Muscle layer of colon (tissue), 2 donors: ENCODE measurements around the gene PIGN.

Experiments
- H3K27ac ChIP-seq: one replicate; pipeline ENCODE4 v1.7.0; 2013; ENCODE audit warnings: low read depth, mild to moderate bottlenecking, low read length, moderate library complexity
- H3K27me3 ChIP-seq, 2 donors: one replicate each; pipeline ENCODE4 v1.7.0; 2013; ENCODE audit warnings: low read length in 2 of 2, mild to moderate bottlenecking in 2 of 2; ENCODE audit not compliant: insufficient read depth in 2 of 2, control insufficient read depth in 1 of 2
- H3K36me3 ChIP-seq: one replicate; pipeline ENCODE4 v1.7.0; 2013; ENCODE audit warnings: mild to moderate bottlenecking, low read length; ENCODE audit not compliant: insufficient read depth
- H3K4me1 ChIP-seq: one replicate; pipeline ENCODE4 v1.7.0; 2013; ENCODE audit warnings: mild to moderate bottlenecking, low read length; ENCODE audit not compliant: insufficient read depth
- H3K4me3 ChIP-seq, 2 donors: one replicate each; pipeline ENCODE4 v1.7.0; 2013; ENCODE audit warnings: low read length in 2 of 2, low read depth in 1 of 2, mild to moderate bottlenecking in 1 of 2, moderate library complexity in 1 of 2
- H3K9ac ChIP-seq: one replicate; pipeline ENCODE4 v1.7.0; 2013; ENCODE audit warnings: low read length
- H3K9me3 ChIP-seq: one replicate; pipeline ENCODE4 v1.7.0; 2013; ENCODE audit warnings: mild to moderate bottlenecking, low read length
- donor health status: abdominal sarcoma.
- donor health status: Adenocarcinoma of cecum.

Gene PIGN

GRCh38 chr18:61993831-61994230 lies 193.0 kb downstream of the PIGN start:
- Histone ChIP-seq H3K27ac (no peak overlapping the region), H3K4me3 (no peak overlapping the region), H3K9ac (no peak overlapping the region), H3K27me3 (no peaks in the 10 kb centered on the region), H3K9me3 (no peaks in the 10 kb centered on the region), H3K4me1 (peaks cover 7% of the 10 kb centered on the region), H3K36me3 (no peaks in the 10 kb centered on the region)

DNA sequence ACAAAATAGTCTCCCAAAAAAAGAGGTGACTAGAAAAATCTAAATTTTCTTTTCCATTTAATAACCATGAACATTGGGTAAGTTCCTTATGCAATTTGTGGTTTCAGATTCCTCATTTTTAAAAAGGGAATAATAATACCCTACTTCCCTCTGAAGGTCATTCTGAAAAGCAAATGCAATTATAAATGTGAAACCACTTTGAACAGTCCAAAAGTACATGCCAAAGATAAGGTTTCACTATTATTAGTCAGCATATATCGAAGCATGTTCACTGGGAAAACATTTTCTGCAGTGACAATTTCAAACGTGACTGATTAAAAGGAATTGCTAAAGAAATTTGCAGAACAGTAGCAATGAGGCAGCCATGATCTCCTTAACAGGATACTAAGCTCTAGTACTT lies 193.9 kb downstream of the PIGN start:
- Histone ChIP-seq H3K36me3 (no peaks in the 10 kb centered on the region), H3K9ac (no peak overlapping the region), H3K9me3 (no peaks in the 10 kb centered on the region), H3K4me3 (no peak overlapping the region), H3K27me3 (no peaks in the 10 kb centered on the region), H3K27ac (no peak overlapping the region), H3K4me1 (peaks cover 7% of the 10 kb centered on the region)

DNA sequence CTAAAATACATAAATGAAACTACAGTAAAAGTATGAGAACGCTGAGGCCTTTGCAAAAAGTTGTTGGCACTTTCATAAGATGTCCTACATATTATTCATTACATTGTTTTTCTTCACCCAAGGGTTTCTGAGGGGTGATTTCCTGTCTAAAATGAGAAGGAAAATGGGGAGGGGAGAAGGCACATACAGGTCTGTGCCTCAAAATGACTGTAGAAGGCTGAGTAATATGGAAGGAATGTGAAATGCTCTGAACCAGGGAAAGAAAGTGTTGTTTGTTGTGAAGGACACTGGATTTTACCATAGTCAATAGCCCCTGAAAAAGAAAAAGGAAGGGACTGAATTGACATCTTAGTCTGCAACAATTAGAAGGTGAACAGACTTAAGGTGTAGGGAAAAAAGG lies 194.6 kb downstream of the PIGN start:
- Histone ChIP-seq H3K9ac (no peak overlapping the region), H3K36me3 (no peaks in the 10 kb centered on the region), H3K4me1 (peaks cover 7% of the 10 kb centered on the region), H3K4me3 (no peak overlapping the region), H3K27me3 (no peaks in the 10 kb centered on the region), H3K27ac (no peak overlapping the region), H3K9me3 (no peaks in the 10 kb centered on the region)

- peaks cover 7% of the 10 kb centered on the region for H3K4me1 ChIP-seq
- no peaks in the 10 kb centered on the region for H3K36me3 ChIP-seq
- no peak overlapping the region for H3K9ac ChIP-seq
- no peaks in the 10 kb centered on the region for H3K9me3 ChIP-seq
- no peak overlapping the region for H3K4me3 ChIP-seq
- no peaks in the 10 kb centered on the region for H3K27me3 ChIP-seq
- H3K27ac ChIP-seq: no peak overlapping the region
These were observed 195.0 kb downstream of the PIGN start for GRCh38 chr18:61991836-61992235.

DNA sequence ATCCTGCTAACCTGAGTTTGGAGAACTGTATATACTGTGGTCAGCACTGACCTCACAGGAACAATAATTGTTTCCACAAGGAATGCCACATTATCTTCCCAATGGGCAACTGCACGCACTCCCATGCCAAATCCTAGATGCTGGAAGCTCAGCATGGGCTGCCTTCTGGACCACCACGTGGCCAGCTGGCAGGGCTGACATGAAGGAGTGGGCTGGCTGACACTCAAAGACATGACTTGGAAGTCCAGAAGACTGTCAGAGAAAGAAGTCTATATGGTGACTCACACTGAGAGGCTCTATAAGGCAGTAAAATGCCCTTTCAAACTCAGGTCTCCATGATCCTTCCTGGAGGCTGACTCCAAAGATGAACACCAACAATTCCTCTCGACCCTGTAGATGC lies 195.7 kb downstream of the PIGN start:
- Histone ChIP-seq H3K4me3 (no peak overlapping the region), H3K27me3 (no peaks in the 10 kb centered on the region), H3K9me3 (no peaks in the 10 kb centered on the region), H3K4me1 (peaks cover 7% of the 10 kb centered on the region), H3K9ac (no peak overlapping the region), H3K36me3 (no peaks in the 10 kb centered on the region), H3K27ac (no peak overlapping the region)
